ENCODE results near the gene PSMD9.
"Not testable (repeated sequence)": the region's sequence is repeated elsewhere in the genome, so short reads cannot be mapped to it uniquely, and the experiment has no call there.

Gene PSMD9

DNA sequence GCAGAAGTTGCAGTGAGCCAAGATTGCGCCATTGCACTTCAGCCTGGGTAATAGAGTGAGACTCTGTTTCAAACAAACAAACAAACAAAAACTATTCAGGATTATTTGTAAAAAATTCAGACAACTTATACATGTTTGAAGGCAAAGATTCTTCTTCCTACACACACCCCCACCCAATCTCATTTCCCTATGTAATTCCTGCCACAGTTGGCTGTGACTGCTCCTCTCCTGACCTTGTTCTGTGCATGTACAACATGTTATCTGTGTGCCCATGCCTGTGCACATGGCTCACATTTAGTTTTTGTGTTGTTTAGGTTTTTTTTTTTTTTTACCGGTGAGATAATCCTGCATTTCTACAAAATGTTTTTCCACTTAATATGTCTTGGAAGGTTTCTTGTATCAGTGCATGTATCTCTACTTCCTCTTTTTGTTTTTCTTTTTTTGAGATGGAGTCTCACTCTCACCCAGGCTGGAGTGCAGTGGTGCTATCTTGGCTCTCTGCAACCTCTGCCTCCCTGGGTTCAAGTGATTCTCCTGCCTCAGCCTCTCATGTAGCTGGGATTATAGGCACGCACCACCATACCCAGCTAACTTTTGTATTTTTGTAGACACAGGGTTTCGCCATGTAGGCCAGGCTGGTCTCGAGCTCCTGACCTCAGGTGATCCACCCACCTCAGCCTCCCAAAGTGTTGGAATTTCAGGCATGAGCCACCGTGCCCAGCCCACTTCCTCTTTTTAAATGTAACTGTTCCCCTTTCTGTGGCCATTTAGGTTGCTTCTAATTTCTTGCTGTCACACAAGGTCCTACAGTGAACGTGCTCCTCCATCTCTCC is 38.5 kb downstream of the PSMD9 start:
- DNase-seq = no peak

DNA sequence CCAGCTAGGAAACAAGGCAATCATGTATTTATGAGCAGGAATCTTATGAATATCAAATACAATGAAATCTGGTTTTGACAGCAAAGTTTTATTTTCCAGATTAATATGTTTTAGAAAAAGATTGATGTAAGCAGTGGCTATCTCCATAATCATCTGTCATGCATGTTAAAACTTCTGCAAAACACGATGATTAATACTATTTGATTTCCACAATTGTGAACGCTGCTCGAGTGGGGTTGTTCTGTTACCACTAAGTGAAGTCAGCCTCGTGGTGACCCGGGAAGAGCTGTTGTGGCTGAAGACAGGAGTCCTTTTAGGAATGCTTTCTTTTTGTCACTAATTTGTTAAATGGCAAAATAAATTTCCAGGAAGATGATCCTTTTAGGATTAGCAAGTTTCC is 39.2 kb downstream of the PSMD9 start:
- DNase-seq = no peak

DNA sequence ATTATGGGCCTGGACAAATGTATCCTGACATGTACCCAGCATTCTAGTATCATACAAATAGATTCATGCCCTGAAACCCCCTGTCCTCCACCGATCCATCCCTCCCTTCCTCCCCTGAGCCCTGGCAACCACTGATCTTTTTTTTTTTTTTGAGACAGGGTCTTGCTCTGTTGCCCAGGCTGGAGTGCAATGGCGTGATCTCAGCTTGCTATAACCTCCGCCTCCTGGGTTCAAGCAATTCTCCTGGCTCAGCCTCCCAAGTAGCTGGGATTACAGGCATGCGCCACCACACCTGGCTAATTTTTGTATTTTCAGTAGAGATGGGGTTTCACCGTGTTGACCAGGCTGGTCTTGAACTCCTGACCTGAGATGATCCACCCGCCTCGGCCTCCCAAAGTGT is 41.0 kb downstream of the PSMD9 start:
- not testable (repeated sequence) for DNase-seq

DNA sequence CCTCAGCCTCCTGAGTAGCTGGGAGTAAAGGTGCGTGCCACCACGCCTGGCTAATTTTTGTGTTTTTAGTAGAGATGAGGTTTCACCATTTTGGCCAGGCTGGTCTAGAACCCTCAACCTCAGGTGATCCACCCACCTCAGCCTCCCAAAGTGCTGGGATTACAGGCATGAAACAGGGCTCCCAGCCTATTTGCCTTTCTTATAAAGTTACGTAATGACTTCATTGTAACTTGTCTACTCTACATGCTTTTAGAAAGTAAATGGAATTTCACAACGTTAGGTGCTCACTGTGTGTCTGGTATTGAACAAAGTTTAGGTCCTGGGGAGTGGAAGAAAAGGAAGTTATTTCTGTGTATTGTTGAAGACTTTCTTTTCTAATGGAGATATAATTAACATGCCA is 42.3 kb downstream of the PSMD9 start:
- no peak for DNase-seq

DNA sequence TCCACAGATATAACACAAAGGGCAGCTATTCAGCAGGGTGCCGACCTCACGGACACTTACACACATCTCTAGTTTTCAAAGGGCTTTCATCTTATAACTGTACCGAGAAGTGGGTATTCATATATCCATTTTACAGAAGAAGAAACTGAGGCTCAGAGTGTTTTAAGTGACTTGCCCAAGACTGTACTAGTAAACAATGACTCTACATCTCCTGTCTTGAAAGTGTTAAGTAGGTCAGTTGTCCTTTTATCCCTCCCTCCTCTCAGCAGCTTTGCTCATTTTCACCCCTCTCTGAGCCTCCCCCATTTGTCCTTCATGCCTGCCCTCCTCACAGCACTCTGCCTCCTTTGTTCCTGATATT is 43.6 kb downstream of the PSMD9 start:
- no peak for DNase-seq

DNA sequence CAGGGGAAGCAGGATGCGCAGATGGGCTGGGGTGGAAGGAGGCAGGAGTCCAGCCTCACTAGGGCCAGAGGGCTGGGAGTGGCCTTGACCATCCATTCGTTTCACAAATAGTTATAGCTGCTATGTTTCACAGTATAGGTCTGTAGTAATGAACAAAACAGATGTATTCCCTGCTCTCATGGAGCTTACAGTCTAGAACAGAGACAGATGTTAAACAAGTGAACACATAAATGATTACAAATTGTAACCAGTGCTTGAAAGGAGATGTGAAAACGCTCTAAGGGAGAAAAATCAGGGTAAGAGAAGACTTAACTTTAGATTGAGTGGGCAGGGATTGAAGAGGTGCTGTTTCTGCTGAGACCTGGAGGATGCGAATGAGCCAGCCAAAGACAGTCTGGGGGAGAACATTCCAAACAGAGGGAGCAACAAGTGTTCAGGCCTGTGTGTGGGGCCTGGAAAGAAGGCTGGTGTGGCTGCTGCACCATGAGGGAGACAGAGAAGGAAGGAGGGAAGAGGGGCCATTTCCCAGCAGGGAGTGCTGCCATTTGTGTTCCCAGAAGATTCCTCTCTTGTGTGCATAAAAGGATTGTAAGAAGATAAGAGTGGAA is 44.4 kb downstream of the PSMD9 start:
- DNase-seq = no peak

DNA sequence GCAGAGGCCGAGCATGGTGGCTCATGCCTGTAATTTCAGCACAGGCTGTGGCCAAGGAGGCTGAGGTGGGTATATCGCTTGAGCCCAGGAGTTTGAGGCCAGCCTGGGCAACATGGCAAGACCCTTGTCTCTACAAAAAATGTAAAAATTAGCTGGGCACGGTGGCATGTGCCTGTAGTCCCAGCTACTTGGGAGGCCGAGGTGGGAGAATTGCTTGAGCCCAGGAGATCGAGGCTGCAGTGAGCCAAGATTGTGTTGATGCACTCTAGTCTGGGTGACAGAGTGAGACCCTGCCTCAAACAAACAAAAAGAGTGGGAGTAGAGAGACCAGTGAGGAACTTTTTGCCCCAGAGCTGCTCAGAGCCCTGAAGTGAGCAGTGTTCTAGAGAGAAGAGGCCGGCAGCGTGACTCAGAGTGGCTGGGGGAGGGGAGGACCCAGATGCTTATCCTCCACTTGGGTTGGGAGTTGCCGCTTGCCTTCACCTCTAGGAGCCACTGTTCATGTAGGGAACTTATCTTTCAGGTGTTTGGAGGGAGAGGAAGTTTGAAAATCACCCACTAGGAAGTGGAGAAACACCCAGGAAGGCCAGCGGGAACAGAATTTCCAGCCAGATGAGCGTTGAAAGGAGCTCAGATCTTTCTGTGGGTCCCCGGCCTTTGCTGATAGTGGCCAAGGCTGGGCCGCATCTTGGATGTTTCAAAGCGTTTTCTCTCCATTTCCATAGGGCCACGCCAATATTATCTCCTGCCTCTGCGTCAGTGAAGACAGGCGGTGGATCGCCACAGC is 45.1 kb downstream of the PSMD9 start:
- no peak for DNase-seq

DNA sequence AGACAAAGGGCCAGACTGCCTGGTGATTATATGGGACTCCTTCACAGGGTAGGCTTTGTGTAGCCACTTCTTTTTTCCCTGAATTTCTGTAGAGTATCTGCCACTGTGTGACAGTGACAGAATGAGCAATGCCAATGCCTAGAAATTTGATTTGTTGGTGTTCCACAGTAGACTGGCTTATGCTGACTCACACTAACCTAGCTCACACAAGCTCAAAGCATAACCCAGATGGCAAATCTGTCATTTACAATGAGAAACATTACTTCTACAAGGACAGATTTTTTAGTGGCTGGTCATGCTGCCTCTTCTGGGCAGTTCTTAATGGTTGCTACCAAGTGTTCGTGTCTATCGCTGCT is 45.7 kb downstream of the PSMD9 start:
- no peak for DNase-seq

DNA sequence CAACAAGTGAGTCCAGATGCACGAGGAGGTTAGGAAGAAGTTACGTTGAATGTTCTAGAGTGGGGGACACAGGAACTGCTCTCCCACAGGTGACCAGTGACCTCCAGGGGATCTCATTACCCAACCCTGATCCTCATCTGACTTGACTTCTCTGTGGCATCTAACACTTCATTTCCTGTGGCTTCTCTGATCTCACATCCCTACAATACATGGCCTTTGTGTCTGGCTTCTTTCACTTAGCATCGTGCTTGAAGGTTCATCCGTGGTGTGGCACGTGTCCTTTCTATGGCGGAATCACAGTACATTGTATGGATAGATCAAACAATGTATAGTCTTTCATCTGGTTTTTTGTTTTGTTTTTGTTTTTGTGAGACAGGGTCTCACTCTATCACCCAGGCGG is 49.1 kb downstream of the PSMD9 start:
- no peak for DNase-seq

DNA sequence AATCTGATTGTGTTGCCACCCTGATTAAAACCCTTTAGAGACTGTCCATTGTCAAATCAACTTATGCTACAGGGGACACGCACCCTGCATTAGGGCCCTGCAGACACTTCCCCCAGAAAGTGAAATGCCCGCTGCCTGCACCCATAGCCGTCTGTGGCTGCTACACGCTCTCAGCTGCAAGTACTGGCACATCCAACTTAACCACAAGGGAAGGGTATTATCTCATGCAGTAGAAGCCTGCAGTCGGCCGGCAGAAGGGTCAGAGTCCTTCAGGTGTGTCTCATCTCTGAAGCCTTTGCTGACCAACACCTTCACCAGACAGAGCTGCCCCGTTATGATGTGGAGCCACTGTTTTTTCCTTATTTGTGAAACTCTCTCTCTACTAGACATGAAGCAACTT is 50.6 kb downstream of the PSMD9 start:
- DNase-seq = no peak

DNA sequence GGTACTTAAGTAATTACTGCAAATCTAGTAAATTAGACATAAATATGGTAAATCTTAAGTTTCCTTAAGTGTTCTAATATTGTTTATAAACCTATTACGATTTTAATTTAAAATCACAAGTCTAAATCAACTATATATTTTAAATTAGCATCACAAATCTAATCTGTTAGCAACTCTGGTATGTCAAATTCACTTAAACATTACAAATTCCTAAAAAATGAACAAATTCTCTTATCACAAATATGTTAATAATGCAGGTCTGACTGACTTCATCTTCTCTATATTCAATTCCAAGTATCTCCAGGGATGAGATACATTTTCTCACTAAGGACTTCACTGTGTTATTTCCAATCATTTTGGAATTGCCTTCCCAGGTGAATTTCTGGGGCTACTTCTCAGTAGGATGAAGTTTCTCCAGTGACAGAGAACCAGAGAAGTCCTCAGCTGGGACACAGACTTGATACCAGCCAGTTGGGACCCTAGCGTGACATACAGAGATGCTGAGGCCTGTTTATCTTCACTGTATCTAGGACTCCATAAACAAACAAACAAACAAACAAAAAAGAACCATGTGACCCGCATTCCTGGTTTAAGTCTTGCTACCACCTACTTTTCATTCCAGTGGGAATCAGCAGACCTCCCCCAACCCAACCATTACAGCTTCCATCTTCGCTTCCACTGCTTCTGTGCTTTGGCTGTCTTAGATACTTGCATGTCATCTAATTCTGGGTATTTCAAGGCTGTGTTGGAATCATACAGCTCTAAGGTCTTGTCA is 51.6 kb downstream of the PSMD9 start:
- DNase-seq = no peak

DNA sequence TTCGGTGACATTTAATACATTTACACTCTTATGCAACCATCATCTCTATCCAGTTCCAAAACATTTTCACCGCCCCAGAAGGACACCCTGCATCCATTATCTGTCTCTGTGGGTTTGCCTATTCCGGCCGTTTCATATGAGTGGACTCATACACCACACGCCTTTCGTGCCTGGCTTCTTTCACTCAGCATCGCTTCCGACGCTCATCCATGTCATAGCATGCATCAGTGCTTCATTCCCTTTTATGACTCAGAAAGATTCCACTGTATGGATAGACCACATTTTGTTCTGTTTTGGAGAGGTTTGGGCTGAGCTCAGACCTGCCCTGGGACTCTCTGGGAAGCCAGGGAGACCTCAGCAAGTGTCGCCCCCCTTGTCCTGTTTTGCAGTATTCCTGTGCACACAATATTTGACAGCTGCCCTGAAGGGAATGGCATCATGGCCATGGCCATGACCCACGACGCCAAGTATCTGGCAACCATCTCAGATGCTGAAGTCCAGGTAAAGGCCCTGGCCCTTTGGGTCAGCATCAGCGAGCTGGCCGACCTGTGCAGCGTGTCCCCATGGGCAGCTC is 53.6 kb downstream of the PSMD9 start:
- no peak for DNase-seq

DNA sequence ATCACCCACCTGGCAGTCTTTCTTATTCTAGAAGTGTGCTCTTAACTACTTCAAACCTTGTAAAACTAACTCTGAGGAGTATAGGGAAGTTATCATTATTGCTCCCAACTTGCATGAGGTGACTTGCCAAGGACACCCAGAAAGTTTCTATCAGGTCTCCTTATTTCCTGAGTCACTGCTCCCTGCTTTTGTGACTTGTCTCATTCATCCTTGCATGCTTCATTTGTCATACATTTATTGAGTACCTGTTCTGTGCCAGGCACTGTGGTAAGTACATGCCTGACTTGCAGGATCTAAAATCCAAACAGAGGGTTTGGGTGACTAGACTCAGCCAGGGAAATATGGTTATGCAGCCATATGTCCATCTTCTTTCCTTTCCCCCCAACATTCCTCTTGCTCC is 55.3 kb downstream of the PSMD9 start:
- DNase-seq = no peak

DNA sequence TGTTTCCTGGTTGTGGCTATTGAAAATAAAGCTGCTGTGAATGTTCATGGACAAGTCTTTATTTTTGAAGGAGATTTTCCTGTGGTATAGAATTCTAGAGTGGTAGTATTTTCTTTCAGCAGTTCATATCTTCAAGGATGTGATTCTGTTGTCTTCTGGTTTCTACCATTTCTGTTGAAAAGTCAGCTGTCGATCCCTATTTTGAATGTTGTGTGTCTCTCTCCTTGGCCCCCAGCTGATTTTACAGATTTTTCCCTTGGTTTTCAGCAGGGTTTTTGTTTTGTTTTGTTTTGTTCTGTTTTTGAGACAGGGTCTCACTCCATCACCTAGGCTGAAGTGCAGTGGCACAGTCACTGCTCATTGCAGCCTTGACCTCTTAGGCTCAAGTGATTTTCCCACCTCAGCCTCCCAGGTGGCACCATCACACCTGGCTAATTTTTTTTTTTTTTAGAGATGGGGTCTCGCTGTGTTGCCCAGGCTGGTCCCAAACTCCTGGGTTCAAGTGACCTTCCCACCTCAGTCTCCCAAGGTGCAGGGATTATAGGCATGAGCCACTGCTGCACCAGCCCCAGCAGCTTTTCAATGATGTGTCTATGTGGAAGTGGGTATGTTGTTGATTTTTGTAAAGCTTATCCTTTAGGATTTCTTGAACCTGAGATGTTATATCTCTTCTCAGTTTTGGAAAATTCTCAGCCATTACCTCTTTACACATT is 57.9 kb downstream of the PSMD9 start:
- DNase-seq = no peak

DNA sequence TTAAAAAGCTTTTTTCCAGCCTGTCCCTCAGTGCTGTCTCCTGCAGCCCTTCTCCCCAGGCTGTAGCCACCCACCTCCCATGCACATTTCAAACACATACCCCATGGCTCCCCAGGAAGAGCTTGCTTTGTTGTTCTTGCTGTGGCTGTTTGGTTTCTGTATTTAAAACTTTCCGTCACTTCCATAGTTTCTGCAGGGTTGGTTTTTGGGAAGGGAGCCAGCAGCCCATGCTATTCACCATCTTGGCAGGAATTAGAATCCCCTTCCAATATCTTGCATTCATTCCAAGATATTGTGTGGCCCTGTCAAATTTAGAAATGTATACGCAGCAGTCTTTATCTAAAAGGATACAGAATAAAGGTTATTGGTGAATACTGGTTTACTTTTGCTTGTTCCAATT is 59.4 kb downstream of the PSMD9 start:
- no peak for DNase-seq

DNA sequence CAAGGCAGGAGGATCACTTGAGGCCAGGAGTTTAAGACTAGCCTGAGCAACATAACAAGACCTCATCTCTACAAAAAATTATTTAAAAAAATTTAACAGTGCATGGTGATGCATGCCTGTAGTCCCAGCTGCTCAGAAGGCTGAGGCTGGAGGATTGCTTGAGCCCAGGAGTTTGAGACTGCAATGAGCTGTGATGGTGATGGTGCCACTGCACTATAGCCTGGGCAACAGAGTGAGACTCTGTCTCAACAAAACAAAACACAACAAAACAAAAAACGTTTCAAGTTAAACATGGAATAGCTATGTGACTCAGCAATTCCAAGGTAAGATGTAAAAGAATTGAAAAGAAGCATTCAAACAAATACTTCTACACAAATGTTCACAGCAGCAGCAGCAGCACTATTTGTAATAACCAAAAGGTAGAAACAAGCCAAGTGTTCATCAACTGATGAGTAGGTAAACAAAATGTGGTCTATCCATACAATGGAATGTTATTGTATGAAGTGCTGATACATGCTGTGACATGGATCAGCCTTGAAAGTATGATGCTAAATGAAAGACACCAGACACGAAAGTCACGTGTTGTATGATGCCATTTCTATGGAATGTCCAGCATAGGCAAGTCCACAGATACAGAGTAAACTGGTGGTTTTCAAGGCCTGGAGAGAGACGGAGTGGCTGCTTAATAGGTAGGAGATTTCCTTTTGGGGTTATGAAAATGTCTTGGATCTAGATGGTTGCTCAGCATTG is 61.2 kb downstream of the PSMD9 start:
- DNase-seq = no peak

DNA sequence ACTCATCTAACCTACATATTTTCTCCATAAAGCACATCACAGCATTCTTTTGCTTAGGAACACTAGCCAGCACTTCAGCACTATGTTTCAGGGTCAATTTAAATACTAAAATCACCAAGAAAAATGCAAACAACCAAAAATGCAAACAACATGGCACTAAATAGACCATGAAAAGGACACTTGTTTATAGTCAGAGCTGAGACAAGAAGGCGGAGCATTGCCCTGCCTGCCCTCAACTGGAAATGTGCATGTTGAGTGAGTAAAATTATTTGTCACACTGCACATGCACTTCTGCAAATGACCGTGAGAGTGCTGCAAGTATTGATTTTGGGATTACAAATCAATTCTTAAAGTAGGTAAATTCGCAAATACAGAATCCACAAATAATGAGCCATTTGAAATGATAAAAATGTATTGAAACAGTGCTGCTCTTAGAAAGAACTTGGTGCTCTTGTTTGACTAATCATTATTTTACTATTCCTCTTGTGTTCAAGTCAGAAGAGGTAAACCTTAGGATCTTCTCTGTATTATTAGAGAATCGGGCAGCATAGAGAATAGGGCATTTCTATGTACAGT is 64.6 kb downstream of the PSMD9 start:
- DNase-seq = no peak

DNA sequence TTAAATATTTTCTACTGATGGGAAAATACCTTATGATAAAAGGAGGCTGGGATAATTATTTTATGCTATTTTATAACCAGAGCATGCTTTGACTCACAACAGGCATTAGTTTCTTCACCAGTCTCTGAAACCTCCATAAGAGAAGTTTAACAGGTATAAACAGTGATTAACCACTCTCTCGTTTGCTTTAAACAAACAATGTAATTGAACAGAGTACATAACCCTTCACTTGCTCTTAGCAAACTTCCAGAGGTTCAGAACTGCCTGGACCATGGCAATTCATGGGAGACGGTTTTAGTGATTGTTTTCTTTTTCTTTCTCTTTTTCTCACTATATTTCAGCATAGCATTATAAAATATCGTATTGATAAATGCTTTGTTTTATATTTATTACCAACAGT is 65.1 kb downstream of the PSMD9 start:
- DNase-seq = no peak

DNA sequence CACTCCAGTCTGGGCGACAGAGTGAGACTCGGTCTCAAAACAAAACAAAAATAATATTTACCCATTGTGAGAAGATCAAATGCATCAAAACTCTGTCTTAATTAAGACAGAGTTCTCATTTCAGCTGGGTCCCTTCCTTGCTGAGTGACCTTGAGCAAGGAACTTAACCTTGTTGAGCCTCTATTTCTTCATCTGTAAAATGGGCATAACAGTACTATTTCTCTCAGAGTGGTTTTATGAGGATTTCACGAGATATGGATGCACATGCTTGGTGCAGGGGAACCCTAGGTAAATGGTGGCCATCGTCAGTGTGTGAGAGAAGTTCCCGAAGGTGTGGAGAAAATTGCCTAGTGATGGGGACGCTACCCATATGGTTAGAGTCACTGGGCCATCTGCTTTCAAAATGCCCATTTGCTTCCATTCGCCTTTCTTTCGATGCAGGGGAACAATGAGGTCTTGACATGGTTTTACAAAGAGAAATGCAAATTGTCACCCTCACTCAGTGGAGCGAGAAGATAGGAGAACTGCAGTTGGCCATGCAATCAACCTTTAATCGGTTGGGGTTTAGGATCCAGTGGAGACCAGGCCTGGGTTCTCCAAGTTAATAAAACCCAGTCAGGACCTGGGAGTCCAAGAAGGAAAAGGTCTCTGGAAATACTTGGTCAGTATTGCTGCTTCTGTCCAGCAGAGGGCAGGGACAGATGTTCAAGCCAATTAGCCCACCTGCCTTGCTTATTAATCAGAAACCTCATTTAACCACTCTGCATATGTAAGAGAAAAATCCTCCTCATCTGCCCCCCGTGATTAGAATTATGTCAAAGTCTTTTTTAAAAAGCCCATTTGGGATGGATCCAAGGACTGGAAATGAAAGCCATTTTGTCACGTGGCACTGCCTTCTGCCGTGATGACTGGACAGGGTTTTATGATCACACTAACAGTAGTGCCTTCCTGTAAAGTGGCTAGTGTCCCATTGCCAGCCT is 67.0 kb downstream of the PSMD9 start:
- no peak for DNase-seq
